Aorta (tissue), 5 donors: ENCODE measurements around the gene GPR137. TPM values are rescaled to one million over a fixed set of nuclear protein-coding genes. Genes with fewer than 3 reads are reported as not detected.

Experiments used
- ATAC-seq: fragments of 200-7000 bp; cut with Tn5 transposase; one replicate; pipeline ENCODE4 v1.9.1; 2022; ENCODE audit warnings: moderate library complexity; ENCODE audit not compliant: low FRiP score
- DNase-seq, 2 donors: peaks; one replicate each; pipeline ENCODE4 v3.0.0-alpha.2; 2020
- H3K27ac ChIP-seq, 2 donors: one replicate each; pipeline ENCODE4 v1.5.1; 2013; ENCODE audit warnings: low read length in 2 of 2, mild to moderate bottlenecking in 2 of 2, moderate library complexity in 2 of 2, control low read depth in 1 of 2, inconsistent platforms in 1 of 2, low read depth in 1 of 2
- H3K27me3 ChIP-seq, 2 donors: one replicate each; pipeline ENCODE4 v1.6.1; 2013; ENCODE audit warnings: control low read depth in 1 of 2, low read length in 1 of 2, mild to moderate bottlenecking in 1 of 2, moderate library complexity in 1 of 2; ENCODE audit not compliant: insufficient read depth in 2 of 2, control insufficient read depth in 1 of 2
- H3K36me3 ChIP-seq, 2 donors: one replicate each; pipeline ENCODE4 v1.6.1; 2013; ENCODE audit warnings: control low read depth in 1 of 2, low read length in 1 of 2, mild to moderate bottlenecking in 1 of 2; ENCODE audit not compliant: insufficient read depth in 2 of 2, control insufficient read depth in 1 of 2
- H3K4me1 ChIP-seq, 2 donors: one replicate each; pipeline ENCODE4 v1.6.1; 2013; ENCODE audit warnings: low read length in 2 of 2, control low read depth in 1 of 2, mild to moderate bottlenecking in 1 of 2, moderate library complexity in 1 of 2; ENCODE audit not compliant: insufficient read depth in 2 of 2, control insufficient read depth in 1 of 2
- H3K4me3 ChIP-seq, 2 donors: one replicate each; pipeline ENCODE4 v1.5.1; 2013; ENCODE audit warnings: low read length in 2 of 2, control low read depth in 1 of 2, mild to moderate bottlenecking in 1 of 2
- H3K9me3 ChIP-seq: one replicate; pipeline ENCODE4 v1.6.1; 2013; ENCODE audit warnings: mild to moderate bottlenecking, low read length; ENCODE audit not compliant: control insufficient read depth
- WGBS, 2 donors: extraction: QIAGEN DNeasy Blood & Tissue Kit; methylation state at CpG; one replicate each; pipeline ENCODE4 v1.1.7; 2013; 5-methylcytosine and 5-hydroxymethylcytosine counted together
- intact Hi-C, 2 donors: fragments of 100-400 bp; cut with DNase I; formaldehyde crosslinking; loops; one replicate each; pipeline versions ENCODE4 v1.14.2 to v1.15.0; 2022
- polyA plus RNA-seq, 2 donors: library from polyadenylated mRNA; stranded (reverse); fragments of 200-250 nt; gene quantifications; one replicate each; pipeline ENCODE4 v1.2.3, GENCODE V29; 2013
- total RNA-seq, 2 donors: library from RNA; stranded (reverse); fragmentation: NEBNext Ultra II Directional; extraction: Animal tissue kit (Norgen Biotek cat#: 25700); gene quantifications; one replicate each; pipeline ENCODE4 v1.2.1, GENCODE V29; 2021
- donor health status: healthy with polysubstance abuse.
- donor health status: Bipolar disorder and iron deficiency.
- donor health status: DM: no; HTN: no; CAD: no.
- donor health status: DM: no; HTN: no; CAD: no.
- donor health status: DM: yes; HTN: yes; CAD: no.

Gene GPR137
- total and polyA plus RNA-seq, 4 donors, result 19.7 to 40.3 (median 27.1) TPM

DNA sequence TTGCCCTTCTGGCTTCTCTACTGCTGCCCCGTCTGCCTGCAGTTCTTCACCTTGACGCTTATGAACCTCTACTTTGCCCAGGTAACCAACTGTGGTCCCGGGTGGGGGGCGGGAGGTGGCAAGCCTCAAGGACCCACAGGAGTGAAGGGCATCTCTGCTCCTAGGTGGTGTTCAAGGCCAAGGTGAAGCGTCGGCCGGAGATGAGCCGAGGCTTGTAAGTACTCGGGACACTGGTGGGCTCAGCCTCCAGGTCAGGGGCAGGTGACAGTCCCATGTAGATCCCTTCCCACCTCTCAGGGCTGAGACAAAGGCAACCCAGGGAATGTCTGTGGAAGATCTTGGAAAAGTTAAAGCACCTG, 1.1 kb downstream of the GPR137 start:
- H3K4me3 ChIP-seq, result no peak overlapping the region

DNA sequence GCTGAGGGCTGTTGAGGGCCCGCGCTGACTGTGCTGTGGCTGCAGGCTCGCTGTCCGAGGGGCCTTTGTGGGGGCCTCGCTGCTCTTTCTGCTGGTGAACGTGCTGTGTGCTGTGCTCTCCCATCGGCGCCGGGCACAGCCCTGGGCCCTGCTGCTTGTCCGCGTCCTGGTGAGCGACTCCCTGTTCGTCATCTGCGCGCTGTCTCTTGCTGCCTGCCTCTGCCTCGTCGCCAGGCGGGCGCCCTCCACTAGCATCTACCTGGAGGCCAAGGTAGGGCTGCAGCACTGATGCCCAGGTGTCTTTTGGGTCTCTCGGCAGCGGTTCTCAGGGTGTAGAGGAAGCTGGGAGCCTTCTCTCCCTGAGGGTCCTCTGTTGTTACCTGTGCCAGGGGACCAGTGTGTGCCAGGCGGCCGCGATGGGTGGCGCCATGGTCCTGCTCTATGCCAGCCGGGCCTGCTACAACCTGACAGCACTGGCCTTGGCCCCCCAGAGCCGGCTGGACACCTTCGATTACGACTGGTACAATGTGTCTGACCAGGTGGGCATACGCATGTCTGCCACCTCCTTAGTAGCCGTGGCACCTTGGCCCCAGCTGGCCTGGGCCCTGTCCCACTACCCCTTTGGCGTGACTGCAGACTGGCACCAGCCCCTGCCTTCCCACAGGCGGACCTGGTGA, 2.2 kb downstream of the GPR137 start:
- no peaks in the 10 kb centered on the region for H3K9me3 ChIP-seq
- WGBS, 2 donors, result 96 to 97% methylated on average over 33 of the region's 33 CpGs
- intact Hi-C loops, result no loop called here
- H3K27me3 ChIP-seq, result no peaks in the 10 kb centered on the region
- H3K4me3 ChIP-seq, result no peak overlapping the region
- no peak overlapping the region for H3K27ac ChIP-seq
- H3K4me1 ChIP-seq, result no peaks in the 10 kb centered on the region
- no peak for DNase-seq
- H3K36me3 ChIP-seq, result no peaks in the 10 kb centered on the region
- no peak for ATAC-seq

More for the DNA sequence above, 1.1 kb downstream of the GPR137 start:
- DNase-seq (no peak), ATAC-seq (no peak)
- Histone ChIP-seq H3K9me3 (no peaks in the 10 kb centered on the region), H3K27ac (no peak overlapping the region), H3K36me3 (no peaks in the 10 kb centered on the region), H3K4me1 (no peaks in the 10 kb centered on the region), H3K27me3 (no peaks in the 10 kb centered on the region)
- 88 to 90% methylated on average over 9 of the region's 9 CpGs for WGBS, 2 donors
- intact Hi-C loops, result no loop called here

DNA sequence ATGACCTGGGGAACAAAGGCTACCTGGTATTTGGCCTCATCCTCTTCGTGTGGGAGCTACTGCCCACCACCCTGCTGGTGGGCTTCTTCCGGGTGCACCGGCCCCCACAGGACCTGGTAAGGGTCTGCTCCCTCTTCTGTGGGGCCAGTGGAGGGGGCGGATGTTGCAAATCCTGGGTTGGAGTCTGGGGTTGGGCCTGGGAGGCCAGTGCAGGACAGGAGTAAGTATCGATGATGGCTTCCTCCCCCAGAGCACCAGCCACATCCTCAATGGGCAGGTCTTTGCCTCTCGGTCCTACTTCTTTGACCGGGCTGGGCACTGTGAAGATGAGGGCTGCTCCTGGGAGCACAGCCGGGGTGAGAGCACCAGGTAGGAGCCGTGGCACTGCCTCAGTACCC, 2.7 kb downstream of the GPR137 start:
- Histone ChIP-seq H3K27me3 (no peaks in the 10 kb centered on the region), H3K27ac (no peak overlapping the region), H3K4me1 (no peaks in the 10 kb centered on the region), H3K9me3 (no peaks in the 10 kb centered on the region), H3K36me3 (no peaks in the 10 kb centered on the region), H3K4me3 (no peak overlapping the region)
- no peak for ATAC-seq
- DNase-seq, result no peak
- 90 to 92% methylated on average over 9 of the region's 9 CpGs for WGBS, 2 donors
- intact Hi-C loops, result no loop called here

DNA sequence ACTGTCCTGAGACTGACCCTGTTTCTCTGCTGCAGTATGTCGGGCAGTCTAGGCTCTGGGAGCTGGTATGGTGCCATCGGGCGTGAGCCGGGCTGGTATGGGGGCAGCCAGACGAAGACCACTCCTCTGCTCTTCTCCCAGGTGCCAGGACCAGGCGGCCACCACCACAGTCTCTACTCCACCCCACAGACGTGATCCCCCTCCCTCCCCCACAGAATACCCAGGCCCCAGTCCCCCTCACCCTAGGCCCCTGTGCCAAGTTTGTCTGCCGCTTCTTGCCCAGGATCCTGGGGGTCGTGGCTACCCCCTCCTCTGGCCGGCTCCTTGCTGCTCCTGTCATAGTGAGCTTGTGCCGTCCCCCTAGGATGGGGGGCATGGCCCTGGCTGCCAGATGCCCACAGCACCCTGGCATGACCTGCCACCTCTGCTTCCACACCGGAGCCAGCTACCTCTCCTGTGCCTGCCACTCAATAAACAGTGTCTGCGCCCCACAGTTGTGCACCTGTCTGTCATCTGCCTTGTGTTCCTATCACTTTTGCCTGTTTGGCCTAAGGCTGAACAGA, 3.4 kb downstream of the GPR137 start:
- intact Hi-C loops, result no loop called here

DNA sequence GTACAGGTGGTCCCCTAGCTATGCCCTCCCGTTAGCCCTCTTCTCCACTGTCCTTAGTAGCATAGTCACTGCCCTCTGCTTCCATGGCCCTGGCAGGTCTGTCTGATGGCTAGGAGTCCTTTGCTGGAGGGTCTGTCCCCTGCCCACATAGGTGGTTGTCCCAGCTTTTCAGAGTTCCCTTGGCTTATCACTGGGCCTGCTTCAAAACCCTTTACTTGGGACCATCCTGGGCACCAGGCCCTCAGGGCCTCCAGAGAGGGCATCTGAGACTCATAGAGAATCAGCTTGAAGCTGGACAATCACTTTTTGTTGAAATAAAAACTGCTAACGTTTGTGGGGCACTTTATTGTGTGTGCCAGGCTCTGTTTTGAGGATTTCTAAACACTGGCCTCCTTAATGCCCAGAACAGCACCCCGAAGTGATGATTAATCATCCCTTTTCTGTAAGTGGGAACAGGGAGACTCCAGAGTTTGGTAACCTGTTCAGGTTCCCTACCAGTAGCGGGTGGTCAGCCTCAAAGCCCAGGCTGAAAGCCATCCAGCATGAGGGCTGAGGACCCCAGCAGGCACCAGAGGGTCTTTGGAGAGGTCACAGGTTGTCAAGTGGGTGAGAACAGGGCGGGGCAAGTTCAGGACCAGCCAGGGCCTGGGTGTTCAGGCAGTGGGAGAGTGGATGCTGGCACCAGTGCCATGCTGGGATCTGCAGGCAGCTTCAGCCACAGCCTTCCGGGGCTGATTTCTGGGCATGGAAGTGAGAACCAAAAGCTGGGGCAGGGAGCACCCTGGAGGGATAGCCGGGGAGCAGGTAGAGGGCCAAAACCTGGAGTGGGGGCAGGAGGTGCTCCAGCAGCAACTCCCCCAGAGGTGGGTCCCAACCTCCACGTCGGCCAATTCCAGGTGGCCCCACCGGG, 5.0 kb downstream of the GPR137 start:
- no peak overlapping the region for H3K4me3 ChIP-seq
- H3K27ac ChIP-seq, result no peak overlapping the region
- H3K4me1 ChIP-seq, result no peaks in the 10 kb centered on the region
- no peaks in the 10 kb centered on the region for H3K27me3 ChIP-seq
- DNase-seq (no peak), ATAC-seq (no peak)
- 54 to 55% methylated on average over 10 of the region's 10 CpGs for WGBS, 2 donors
- intact Hi-C loops, result no loop called here
- H3K9me3 ChIP-seq, result no peaks in the 10 kb centered on the region
- H3K36me3 ChIP-seq, result no peaks in the 10 kb centered on the region

More for the DNA sequence above, 3.4 kb downstream of the GPR137 start:
- DNase-seq, result no peak
- Histone ChIP-seq H3K27ac (no peak overlapping the region), H3K9me3 (no peaks in the 10 kb centered on the region), H3K27me3 (no peaks in the 10 kb centered on the region), H3K36me3 (no peaks in the 10 kb centered on the region), H3K4me3 (no peak overlapping the region), H3K4me1 (no peaks in the 10 kb centered on the region)
- no peak for ATAC-seq
- WGBS, 2 donors, result 92 to 93% methylated on average over 13 of the region's 13 CpGs

DNA sequence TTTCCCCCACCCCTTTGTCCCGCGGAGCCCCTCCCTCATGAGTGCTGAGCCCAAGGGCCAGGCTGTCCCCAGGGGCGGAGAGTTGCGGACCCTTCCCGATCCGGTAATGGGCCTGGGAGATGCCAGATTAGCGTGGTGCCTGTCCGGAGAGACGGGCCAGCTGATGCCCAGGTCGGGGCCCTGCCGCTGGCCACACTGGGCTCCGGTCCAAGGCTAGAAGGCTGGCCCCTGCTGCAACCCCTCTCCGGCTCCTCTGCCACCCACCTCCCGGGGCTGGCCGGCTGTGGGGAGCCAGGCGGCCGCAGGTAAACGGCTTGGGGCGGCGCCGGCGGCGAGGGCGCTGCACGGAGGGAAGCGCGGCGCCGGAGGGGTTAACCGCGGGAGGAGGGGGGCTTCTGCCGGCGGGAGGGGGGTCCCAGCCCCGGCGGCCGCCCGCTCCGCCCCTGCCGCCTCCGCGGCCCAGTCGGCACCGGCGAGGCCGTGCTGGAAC, 5.7 kb downstream of the GPR137 start, which contains the start of gene KCNK4:
TSS of gene KCNK4 (plus strand) at position 41 of the 490 bp plus-strand sequence. CDS start 1,717 bp downstream, outside the sequence.
- Histone ChIP-seq H3K27ac (no peak within 1 kb of the TSS), H3K4me1 (no peaks in the 10 kb centered on the region), H3K27me3 (no peaks in the 10 kb centered on the region), H3K9me3 (no peaks in the 10 kb centered on the region), H3K36me3 (no peaks in the 10 kb centered on the region), H3K4me3 (no peak within 1 kb of the TSS)
- 2 to 6% methylated on average over 27 to 45 of the region's 45 CpGs for WGBS, 2 donors
- intact Hi-C loops, result no loop called here
- DNase-seq, result no peak
- ATAC-seq, result no peak

DNA sequence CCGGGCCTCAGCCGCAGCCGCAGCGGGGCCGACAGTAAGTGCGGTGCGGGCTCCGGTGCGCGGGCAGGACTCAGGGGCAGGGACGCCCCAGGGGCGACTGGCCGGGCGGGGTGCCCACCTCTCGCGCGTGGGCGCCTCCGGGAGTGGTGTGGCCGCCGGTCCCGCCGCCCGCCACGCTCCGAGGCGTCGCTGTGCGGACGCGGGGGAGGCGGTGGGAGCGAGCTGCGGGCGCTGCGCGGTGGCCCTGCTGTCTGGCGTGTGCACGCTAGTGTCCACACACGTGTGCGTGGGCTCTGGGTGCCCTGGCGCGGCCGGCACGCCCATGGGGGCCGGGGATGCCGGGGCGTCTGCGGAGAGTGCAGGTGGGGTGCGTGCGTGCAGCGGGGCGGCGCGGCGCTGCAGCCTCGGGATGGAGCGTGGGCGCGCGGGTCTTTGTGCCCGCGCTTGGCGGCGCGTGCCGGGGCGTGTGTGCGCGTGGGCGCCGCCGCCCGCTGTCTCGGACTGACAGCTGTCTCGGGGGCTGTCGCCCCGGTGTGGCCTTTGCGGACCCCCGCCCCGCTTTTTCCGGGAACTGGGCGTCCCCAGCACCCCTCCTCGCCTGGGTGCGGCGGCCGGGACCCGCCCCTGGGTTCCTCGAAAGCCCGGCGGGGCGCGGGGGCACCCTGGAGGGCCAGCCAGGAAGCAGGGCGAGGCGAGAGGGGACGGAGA, 6.3 kb downstream of the GPR137 start:
- DNase-seq (no peak), ATAC-seq (no peak)
- H3K9me3 ChIP-seq, result no peaks in the 10 kb centered on the region
- H3K4me1 ChIP-seq, result no peaks in the 10 kb centered on the region
- no peaks in the 10 kb centered on the region for H3K36me3 ChIP-seq
- 0 to 1% methylated on average over 78 to 96 of the region's 96 CpGs for WGBS, 2 donors
- H3K27me3 ChIP-seq, result no peaks in the 10 kb centered on the region
- no peak overlapping the region for H3K27ac ChIP-seq
- H3K4me3 ChIP-seq, result no peak overlapping the region
- intact Hi-C loops, result no loop called here

DNA sequence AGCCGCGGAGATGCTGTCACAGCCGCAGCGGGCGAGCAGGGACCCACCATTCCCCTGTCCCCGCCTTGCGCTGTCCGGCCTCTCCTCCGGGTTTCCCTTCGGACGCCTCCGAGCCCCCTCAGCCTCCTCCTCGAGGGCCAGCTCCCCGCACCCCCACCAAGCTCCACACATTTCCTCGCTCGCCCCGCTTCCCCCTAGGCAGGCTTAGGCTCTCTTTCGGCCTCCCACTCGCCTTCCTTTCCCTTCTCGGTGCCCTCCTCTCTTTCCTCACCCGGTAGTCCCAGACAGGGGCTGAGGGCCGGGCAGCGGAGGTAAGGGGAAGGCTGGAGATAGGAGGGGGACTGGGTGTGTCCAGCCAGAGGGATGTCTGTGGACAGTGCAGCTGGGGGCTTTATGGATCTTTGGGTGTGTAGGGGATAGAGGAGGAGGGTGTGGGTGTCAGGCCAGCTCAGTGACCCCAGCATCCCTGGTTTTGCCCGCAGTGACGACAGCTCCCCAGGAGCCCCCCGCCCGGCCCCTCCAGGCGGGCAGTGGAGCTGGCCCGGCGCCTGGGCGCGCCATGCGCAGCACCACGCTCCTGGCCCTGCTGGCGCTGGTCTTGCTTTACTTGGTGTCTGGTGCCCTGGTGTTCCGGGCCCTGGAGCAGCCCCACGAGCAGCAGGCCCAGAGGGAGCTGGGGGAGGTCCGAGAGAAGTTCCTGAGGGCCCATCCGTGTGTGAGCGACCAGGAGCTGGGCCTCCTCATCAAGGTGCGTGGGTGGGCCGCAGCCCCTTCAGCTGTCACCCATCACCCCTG, 7.0 kb downstream of the GPR137 start:
- WGBS, 2 donors, result 30 to 32% methylated on average over 31 to 42 of the region's 42 CpGs
- intact Hi-C loops, result no loop called here
- no peak for DNase-seq
- H3K27ac ChIP-seq, result no peak overlapping the region
- H3K4me1 ChIP-seq, result no peaks in the 10 kb centered on the region
- no peak overlapping the region for H3K4me3 ChIP-seq
- H3K27me3 ChIP-seq, result no peaks in the 10 kb centered on the region
- no peak for ATAC-seq
- no peaks in the 10 kb centered on the region for H3K36me3 ChIP-seq
- no peaks in the 10 kb centered on the region for H3K9me3 ChIP-seq
